Duodenal mucosa (tissue), 2 donors: ENCODE results near the gene TNFRSF25.

Experiments used
- H3K27ac ChIP-seq: one replicate; pipeline ENCODE4 v1.7.0; 2013; ENCODE audit warnings: low read depth, low read length
- H3K27me3 ChIP-seq, 2 donors: one replicate each; pipeline ENCODE4 v1.7.0; 2013; ENCODE audit warnings: low read length in 2 of 2, control low read depth in 1 of 2; ENCODE audit not compliant: insufficient read depth in 2 of 2, control insufficient read depth in 1 of 2
- H3K36me3 ChIP-seq, 2 donors: one replicate each; pipeline ENCODE4 v1.7.0; 2013; ENCODE audit warnings: low read length in 2 of 2, control low read depth in 1 of 2; ENCODE audit not compliant: insufficient read depth in 2 of 2, control insufficient read depth in 1 of 2
- H3K4me1 ChIP-seq, 2 donors: one replicate each; pipeline ENCODE4 v1.7.0; 2013; ENCODE audit warnings: low read length in 2 of 2, control low read depth in 1 of 2; ENCODE audit not compliant: insufficient read depth in 2 of 2, control insufficient read depth in 1 of 2
- H3K4me3 ChIP-seq, 2 donors: one replicate each; pipeline ENCODE4 v1.7.0; 2013; ENCODE audit warnings: low read length in 2 of 2, low read depth in 1 of 2
- H3K9ac ChIP-seq, 2 donors: one replicate each; pipeline ENCODE4 v1.7.0; 2013; ENCODE audit warnings: low read length in 2 of 2, low read depth in 1 of 2
- H3K9me3 ChIP-seq, 2 donors: one replicate each; pipeline ENCODE4 v1.7.0; 2013; ENCODE audit warnings: low read length in 2 of 2, control low read depth in 1 of 2; ENCODE audit not compliant: control insufficient read depth in 1 of 2

Gene TNFRSF25

DNA sequence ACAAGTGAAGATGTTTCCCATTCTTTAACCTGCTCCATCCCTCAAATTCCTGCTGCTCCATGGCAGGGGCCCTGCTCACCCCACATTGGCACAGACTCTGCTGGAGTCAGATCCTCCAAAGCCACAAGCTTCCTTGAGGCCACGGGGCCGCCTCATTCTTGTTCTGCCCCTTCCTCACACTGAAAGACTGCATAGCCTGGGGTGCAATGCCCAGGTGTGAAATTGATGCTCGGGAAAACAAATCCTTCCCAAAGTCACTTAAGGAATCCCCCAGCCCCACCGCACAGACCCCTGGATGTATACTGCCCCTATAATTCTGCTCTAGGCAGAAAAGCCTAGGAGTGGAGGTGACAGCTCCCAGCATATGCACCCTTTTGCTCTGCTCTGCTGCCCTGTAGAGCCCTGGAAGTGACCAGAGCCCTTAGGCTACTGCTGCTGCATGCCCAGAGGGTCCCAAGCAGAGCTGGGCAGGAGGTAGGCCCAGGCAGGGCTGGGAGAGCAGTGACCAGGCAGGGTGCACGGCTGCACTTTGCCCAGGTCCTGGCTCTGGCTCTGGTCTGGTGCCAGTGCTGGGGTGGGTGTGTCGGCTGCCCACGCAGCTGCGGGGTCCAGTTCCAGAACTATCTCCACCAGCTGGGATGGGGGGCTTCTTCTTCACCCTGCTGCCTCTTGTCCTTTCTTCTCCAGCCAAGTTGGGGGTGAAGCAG, 47.9 kb downstream of the TNFRSF25 start:
- H3K36me3 ChIP-seq: no peaks in the 10 kb centered on the region
- no peak overlapping the region for H3K4me3 ChIP-seq
- no peak overlapping the region for H3K9ac ChIP-seq
- H3K4me1 ChIP-seq: peaks cover 29 to 38% of the 10 kb centered on the region in 2 donors
- no peaks in the 10 kb centered on the region for H3K9me3 ChIP-seq
- no peak overlapping the region for H3K27ac ChIP-seq
- peaks cover 56 to 67% of the 10 kb centered on the region in 2 donors for H3K27me3 ChIP-seq

DNA sequence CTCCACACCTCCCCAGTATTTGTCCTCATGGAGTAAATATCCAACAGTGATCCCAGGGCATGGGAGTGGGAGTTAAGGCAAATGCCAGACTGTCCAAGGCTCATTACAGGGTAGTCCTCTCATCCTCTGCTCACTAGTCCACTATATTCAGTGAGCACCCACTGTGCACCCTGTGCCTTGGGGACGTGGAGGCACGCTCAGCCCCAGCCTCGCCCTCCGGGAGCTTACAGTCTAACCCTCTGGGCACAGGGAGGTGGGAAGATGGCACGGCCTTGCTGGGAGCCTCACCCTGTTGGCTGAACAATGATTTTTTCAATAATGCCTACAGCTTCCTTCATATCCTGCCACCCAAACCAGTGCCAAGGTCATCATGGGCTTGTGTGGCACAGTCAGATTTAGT, 49.1 kb downstream of the TNFRSF25 start:
- H3K36me3 ChIP-seq: no peaks in the 10 kb centered on the region
- no peak overlapping the region for H3K4me3 ChIP-seq
- H3K4me1 ChIP-seq: peaks cover 29 to 37% of the 10 kb centered on the region in 2 donors
- peaks cover 54 to 62% of the 10 kb centered on the region in 2 donors for H3K27me3 ChIP-seq
- no peaks in the 10 kb centered on the region for H3K9me3 ChIP-seq
- no peak overlapping the region for H3K9ac ChIP-seq
- H3K27ac ChIP-seq: no peak overlapping the region

DNA sequence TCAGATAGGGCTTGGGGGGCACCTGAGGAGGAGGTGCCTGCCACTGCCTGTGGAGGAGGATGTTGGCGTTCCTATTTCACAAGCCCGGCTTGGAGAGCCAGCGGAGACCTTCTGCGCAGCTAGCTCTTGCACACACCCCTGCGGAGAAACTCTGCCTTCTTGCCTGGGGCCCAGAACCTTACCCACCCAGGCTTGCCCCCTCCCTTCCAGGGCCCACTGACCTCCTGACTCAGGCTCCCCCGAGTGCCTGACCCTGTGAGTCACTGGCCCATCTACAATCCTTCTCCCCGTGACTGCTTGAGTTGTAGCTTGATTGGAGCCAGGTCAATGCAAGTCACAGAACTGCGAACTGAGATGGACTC, 49.7 kb downstream of the TNFRSF25 start:
- no peak overlapping the region for H3K9ac ChIP-seq
- no peaks in the 10 kb centered on the region for H3K9me3 ChIP-seq
- peaks cover 48 to 56% of the 10 kb centered on the region in 2 donors for H3K27me3 ChIP-seq
- H3K4me3 ChIP-seq: no peak overlapping the region
- H3K4me1 ChIP-seq: peaks cover 29 to 37% of the 10 kb centered on the region in 2 donors
- H3K27ac ChIP-seq: no peak overlapping the region
- H3K36me3 ChIP-seq: no peaks in the 10 kb centered on the region

DNA sequence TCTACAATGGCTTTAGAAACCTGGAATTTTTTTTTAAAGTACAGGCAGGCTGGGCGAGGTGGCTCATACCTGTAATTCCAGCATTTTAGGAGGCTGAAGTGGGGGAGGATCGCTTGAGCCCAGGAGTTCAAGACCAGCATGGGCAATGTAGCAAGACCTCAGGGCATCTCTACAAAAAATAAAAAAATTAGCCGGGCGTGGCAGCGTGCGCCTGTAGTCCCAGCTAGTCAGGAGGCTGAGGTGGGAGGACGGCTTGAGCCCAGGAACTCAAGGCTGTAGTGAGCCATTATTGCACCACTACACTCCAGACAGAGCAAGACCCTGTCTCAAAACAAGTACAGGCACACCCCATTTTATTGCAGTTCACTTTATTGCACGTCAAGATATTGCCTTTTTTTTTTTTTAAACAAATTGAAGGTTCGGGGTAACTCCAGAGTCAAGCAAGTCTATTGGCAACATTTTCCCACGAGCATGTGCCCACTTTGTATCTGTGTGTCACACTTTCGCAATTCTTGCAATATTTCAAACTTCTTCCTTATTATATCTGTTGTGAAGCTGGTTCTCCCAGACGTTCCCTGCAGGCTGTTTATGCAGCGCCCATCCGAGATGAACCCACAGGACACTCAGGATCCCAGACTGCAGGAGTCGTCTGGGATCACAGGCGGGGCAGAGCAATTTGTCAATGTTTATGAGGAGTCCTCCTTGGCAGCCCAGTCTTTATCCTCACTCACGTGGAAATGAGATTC, 50.9 kb downstream of the TNFRSF25 start:
- Histone ChIP-seq H3K4me1 (peaks cover 23 to 26% of the 10 kb centered on the region in 2 donors), H3K9ac (no peak overlapping the region), H3K36me3 (no peaks in the 10 kb centered on the region), H3K27ac (no peak overlapping the region), H3K9me3 (no peaks in the 10 kb centered on the region), H3K4me3 (peak overlapping the region in 1 of 2 donors; percentile 42), H3K27me3 (peaks cover 36 to 43% of the 10 kb centered on the region in 2 donors)

DNA sequence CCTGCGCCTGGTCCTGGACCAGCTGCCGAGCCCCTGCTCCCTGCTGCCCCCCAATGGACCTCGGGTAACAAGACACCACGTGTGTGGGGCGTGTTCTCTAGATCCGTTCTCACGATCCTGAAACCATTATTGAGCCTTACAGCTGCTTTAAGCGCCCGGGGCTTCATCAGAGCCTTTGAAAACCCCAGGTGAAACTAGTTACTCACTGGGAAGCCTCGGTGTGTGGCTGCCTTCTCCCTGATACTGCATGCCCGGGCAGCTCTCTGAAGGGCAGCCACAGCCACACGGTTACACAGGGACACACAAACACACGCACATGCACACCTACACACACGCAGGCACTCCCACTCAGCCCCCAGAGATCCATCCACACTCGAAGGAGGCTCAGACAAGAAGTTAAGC, 51.5 kb downstream of the TNFRSF25 start:
- Histone ChIP-seq H3K27me3 (peaks cover 35 to 41% of the 10 kb centered on the region in 2 donors), H3K9me3 (no peaks in the 10 kb centered on the region), H3K27ac (no peak overlapping the region)

DNA sequence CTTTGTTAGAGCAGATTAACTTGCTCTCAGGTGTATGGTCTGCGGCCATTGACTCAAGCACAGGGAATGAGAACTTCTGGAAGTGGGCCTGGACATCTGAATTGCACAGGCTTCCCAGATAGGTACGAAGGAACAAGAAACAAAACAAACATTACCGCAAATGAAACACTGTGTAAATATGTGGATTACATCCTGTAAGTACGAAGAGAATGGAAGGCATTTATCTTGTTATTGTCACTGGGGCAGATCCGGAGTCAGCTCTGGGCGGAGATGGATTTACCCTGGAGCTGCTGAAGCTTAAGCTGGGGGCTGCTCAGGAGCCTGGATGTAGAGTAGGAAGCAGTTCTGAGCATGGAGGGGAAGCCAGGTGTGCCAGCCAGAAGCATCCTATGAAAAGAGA, 53.1 kb downstream of the TNFRSF25 start:
- Histone ChIP-seq H3K4me3 (no peak overlapping the region), H3K9ac (no peak overlapping the region), H3K27me3 (peaks cover 24 to 30% of the 10 kb centered on the region in 2 donors), H3K9me3 (no peaks in the 10 kb centered on the region), H3K36me3 (no peaks in the 10 kb centered on the region), H3K4me1 (peaks cover 15 to 16% of the 10 kb centered on the region in 2 donors), H3K27ac (no peak overlapping the region)

More for the DNA sequence above, 51.5 kb downstream of the TNFRSF25 start:
- Histone ChIP-seq H3K4me1 (peaks cover 21 to 24% of the 10 kb centered on the region in 2 donors), H3K9ac (no peak overlapping the region), H3K36me3 (no peaks in the 10 kb centered on the region), H3K4me3 (peak overlapping the region in 1 of 2 donors; percentile 42)
